Measurements from ENCODE around the gene NPM1. TPM values are rescaled to one million over a fixed set of nuclear protein-coding genes. Genes with fewer than 3 reads are reported as not detected.
"Not testable (repeated sequence)": the region's sequence is repeated elsewhere in the genome, so short reads cannot be mapped to it uniquely, and the experiment has no call there.

Gene NPM1
- total RNA-seq, 1 donor from 2014 or later: 1,650 TPM

DNA sequence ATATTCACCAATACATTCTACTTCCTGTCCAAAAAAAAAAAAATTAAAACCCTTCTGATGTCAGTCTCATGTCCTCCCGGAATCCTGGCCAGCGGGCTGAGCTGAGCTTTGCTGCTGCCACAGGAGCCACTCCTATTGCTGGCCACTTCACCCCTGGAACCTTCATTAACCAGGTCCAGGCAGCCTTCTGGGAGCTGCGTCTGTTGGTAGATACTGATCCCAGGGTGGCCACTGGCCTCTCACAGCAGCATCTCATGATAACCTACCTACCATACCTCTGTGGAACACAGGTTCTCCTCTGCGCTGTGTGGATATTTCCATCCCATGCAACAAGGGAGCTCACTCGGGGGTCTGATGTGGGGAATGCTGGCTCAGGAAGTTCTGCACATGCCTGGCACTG is 21.0 kb upstream of the NPM1 start:
- H3K9me3 Mint-ChIP-seq: no peaks in the 10 kb centered on the region
- H3K27ac Mint-ChIP-seq: no peak overlapping the region
- H3K4me1 Mint-ChIP-seq (ENCODE audit: unreplicated experiment): no peaks in the 10 kb centered on the region
- TF ChIP-seq CTCF (conservative IDR thresholded peaks at IDR 0.05): no peak
- H3K27me3 Mint-ChIP-seq: peaks cover 3% of the 10 kb centered on the region
- no peak overlapping the region for H3K4me3 Mint-ChIP-seq
- no peaks in the 10 kb centered on the region for H3K36me3 Mint-ChIP-seq
- no peak for DNase-seq (ENCODE audit: extremely low spot score, unreplicated experiment)

GRCh38 chr5:171367424-171368370 is 20.0 kb upstream of the NPM1 start:
- Mint-ChIP-seq H3K27me3 (peaks cover 3% of the 10 kb centered on the region), H3K27ac (no peak overlapping the region), H3K4me1 (ENCODE audit: unreplicated experiment) (no peaks in the 10 kb centered on the region), H3K9me3 (no peaks in the 10 kb centered on the region), H3K36me3 (no peaks in the 10 kb centered on the region), H3K4me3 (no peak overlapping the region)
- TF ChIP-seq CTCF (conservative IDR thresholded peaks at IDR 0.05): no peak
- DNase-seq (ENCODE audit: extremely low spot score, unreplicated experiment): no peak

DNA sequence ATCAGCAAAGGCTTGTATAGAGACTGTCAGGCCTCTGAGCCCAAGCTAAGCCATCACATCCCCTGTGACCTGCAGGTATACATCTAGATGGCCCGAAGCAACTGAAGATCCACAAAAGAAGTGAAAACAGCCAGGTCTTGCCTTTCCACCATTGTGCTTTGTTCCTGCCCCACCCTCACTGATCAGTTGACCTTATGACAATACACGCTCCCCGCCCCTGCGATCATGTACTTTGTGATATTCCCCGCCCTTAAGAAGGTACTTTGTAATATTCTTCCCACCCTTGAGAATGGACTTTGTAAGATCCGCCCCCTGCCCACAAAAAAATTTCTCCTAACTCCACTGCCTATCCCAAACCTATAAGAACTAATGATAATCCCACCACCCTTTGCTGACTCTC is 18.6 kb upstream of the NPM1 start:
- no peak for DNase-seq (ENCODE audit: extremely low spot score, unreplicated experiment)
- Mint-ChIP-seq H3K4me1 (ENCODE audit: unreplicated experiment) (no peaks in the 10 kb centered on the region), H3K36me3 (no peaks in the 10 kb centered on the region), H3K4me3 (no peak overlapping the region), H3K27me3 (no peaks in the 10 kb centered on the region), H3K27ac (no peak overlapping the region), H3K9me3 (no peaks in the 10 kb centered on the region)
- TF ChIP-seq CTCF (conservative IDR thresholded peaks at IDR 0.05): no peak

DNA sequence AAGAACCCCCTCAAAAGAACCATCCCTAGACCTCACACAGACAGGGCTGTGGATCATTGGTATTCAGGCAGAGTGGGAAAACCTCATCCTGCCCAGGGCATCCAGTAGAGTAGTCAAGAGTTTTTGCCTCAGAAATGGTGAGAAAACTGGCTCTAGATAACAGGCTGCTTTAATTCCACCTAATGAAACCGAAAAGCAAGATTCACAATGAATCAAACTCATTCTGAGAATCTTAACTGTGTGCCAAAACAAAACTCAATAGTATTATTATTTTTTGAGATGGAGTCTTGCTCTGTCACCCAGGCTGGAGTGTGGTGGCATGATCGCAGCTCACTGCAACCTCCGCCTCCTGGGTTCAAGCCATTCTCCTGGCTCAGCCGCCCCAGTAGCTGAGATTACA is 17.8 kb upstream of the NPM1 start:
- no peaks in the 10 kb centered on the region for H3K4me1 Mint-ChIP-seq (ENCODE audit: unreplicated experiment)
- no peaks in the 10 kb centered on the region for H3K9me3 Mint-ChIP-seq
- H3K27me3 Mint-ChIP-seq: no peaks in the 10 kb centered on the region
- no peaks in the 10 kb centered on the region for H3K36me3 Mint-ChIP-seq
- no peak for TF ChIP-seq CTCF (conservative IDR thresholded peaks at IDR 0.05)
- no peak overlapping the region for H3K27ac Mint-ChIP-seq
- H3K4me3 Mint-ChIP-seq: no peak overlapping the region
- no peak for DNase-seq (ENCODE audit: extremely low spot score, unreplicated experiment)

DNA sequence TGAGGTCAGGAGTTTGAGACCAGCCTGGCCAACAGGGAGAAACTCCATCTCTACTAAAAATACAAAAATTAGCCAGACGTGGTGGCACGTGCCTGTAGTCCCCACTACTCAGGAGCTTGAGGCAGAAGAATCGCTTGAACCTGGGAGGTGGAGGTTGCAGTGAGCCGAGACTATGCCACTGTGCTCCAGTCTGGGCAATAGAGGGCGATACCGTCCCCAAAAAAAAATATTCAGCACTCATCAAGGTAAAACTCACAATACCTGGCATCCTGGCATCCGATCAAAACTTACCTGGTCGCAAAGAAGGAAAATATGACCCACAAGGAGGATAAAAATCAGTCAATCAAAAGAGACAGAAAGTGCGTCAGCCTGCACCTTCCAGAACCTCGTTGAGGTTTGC is 16.8 kb upstream of the NPM1 start:
- H3K9me3 Mint-ChIP-seq, H3K27ac Mint-ChIP-seq: not testable (repeated sequence)

GRCh38 chr5:171371326-171371725 is 16.3 kb upstream of the NPM1 start:
- H3K4me1 Mint-ChIP-seq (ENCODE audit: unreplicated experiment): no peaks in the 10 kb centered on the region
- no peak overlapping the region for H3K27ac Mint-ChIP-seq
- H3K4me3 Mint-ChIP-seq: no peak overlapping the region
- no peak for TF ChIP-seq CTCF (conservative IDR thresholded peaks at IDR 0.05)
- no peaks in the 10 kb centered on the region for H3K27me3 Mint-ChIP-seq
- no peak for DNase-seq (ENCODE audit: extremely low spot score, unreplicated experiment)
- H3K9me3 Mint-ChIP-seq: no peaks in the 10 kb centered on the region
- no peaks in the 10 kb centered on the region for H3K36me3 Mint-ChIP-seq

More for the DNA sequence above, 16.8 kb upstream of the NPM1 start:
- H3K27me3 Mint-ChIP-seq; H3K36me3 Mint-ChIP-seq; DNase-seq (ENCODE audit: extremely low spot score, unreplicated experiment); H3K4me1 Mint-ChIP-seq (ENCODE audit: unreplicated experiment); H3K4me3 Mint-ChIP-seq: not testable (repeated sequence)
